ENCODE results near the gene TNPO3.
A peak's percentile ranks its signal among the peaks of the same experiment; 100 is the strongest.
"Not testable (repeated sequence)": the region's sequence is repeated elsewhere in the genome, so short reads cannot be mapped to it uniquely, and the experiment has no call there.

The TNPO3 gene

DNA sequence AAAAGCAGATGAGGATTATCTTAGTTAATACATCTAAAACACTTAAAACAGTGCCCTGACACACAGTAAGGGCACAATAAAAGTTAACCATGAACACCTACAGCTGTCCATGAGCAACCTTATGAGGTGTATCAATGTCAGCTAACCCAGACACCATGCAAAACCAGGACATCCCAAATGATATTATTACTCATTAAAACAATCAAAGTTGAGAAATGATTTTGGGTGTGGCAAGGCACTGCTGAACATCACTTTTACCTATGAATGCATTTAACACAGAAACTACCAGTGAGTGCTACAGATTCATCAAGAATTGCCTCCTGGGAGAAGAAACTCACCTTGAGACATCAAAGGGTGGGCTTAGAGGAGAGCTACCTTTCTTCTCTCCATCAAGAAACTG is 98.9 kb downstream of the TNPO3 start:
- no peak for DNase-seq

DNA sequence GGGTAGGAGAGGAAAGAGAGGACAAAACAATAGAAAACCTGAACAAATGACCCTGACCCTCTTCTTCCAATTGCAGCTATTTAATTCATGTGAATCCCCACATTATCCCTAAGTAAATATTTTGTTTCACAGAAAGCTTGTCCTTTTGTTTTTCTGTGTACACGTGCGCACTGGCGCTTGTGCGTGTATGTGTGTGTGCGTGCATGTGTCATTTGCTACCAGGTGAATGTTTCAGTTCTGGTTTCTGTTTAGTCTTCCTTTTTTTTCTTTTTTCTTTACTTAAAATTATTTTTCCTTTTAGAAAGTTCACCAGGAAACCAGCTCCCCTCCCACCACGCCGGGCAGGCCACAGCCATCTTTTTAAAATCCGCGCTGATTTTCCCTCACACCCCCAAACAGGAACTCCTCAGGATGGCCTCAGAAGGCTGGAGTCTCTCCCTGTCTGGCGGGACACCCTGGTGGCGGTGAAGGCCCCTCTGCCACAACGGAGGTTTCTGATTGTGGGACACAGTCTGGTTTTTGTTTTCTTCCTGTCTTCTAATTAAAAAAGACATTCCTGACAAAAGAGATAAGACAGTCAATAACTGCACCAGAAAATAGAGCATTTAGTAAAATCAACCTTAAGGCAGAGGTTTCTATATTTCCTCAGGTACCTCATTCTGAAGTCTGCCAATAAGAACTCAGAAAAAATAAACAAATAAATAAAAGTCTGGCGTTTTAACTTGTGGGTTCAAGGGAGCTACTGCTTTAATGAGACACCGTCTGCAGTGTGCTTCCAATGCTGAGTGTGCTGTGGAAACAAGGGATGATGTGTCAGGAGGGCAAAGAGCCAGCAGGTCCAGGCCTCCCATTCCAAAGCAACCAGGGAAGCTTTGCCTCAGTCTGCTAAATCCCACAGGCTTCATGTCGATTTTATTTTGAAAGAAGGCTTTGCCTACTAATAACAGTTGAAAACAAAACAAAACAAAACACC is 99.8 kb downstream of the TNPO3 start:
- no peak for DNase-seq

DNA sequence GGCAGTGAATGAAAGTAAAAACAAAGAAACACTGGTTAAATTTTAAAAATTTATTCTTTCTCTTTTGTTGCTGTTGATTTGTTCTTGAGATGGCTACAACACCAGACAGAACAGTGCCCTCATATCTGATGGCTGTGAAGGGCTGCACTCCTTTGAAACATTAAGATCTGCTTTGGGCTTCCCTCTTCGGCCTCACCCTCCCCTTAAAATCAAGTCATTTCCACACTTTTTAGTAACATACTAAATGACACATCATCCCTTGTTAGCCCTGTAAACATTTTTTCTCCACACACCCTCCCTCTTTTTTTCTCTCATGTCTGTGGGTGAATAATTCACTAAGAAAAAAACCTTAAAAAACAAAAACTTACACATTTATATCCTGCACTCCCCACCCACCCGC is 100.8 kb downstream of the TNPO3 start:
- DNase-seq = no peak

DNA sequence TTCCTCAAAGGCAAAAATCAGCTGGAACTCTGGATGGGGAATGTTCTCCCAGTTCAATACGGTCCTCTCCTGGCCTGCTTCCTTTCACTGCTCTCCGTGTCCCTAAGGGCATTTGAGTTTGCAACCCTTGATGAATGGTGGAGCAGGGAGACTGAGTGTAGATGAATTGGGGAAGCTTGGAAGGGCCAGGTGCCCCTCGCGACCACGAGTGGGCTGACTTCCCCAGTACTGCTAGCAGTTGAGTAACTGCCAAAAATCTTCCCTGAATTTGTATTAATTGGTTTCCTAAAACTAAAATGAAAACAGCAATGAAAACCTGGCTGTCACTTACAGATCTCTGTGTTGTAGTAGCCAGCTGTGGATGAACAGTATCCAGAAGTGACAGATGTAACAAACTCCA is 103.6 kb downstream of the TNPO3 start:
- DNase-seq = no peak

DNA sequence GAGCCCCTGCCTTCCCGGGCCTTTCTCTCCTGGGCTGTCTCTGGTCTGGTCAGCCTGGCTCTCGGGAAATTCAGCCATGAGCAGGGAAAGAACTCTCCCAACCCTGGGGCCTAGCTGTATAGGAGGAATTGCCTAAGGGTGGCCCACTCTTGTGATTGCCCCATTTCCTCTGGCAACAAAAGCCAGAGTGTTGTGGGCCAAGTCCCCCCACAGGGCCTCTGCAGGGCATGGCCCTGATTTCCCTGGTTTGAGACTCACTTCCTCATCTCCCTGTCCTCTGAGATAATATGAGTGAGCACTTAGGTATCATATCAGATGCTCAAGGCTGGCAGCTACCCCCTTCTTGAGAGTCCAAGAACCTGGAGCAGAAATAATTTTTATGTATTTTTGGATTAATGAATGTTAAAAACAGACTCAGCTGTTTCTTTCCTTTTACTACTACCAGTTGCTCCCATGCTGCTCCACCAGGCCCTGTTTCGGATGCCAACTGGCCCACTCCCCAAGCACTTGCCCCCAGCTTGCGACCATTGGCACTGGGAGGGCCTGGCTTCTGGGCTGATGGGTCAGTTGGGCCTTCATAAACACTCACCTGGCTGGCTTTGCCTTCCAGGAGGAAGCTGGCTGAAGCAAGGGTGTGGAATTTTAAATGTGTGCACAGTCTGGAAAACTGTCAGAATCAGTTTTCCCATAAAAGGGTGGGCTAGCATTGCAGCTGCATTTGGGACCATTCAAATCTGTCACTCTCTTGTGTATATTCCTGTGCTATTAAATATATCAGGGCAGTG is 105.7 kb downstream of the TNPO3 start:
- peak; percentile 58 for DNase-seq

DNA sequence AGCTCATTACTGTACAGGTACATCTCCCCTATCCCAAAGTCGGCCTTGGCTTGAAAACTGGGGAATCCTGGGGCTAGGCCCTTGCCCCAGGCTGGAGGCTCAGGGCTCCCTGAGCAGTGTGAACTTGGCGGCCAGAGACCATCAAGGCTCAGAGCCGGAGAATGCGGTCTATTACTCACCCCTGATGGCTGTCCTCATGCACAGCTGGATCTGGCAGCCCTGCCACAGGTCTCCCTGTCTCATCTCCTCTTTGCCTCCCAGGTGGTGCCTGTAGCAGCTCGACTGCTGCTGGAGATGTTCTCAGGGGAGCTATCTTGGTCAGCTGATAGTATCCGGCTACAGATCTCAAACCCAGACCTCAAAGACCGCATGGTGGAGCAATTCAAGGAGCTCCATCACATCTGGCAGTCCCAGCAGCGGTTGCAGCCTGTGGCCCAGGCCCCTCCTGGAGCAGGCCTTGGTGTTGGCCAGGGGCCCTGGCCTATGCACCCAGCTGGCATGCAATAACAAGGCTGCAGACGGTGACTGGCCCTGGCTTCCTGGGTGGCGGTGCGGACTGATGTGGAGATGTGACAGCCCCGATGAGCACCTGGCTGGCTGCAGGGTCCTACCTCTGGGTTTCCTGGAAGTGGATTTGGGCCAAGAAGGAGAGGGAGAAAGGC is 106.5 kb downstream of the TNPO3 start:
- no peak for DNase-seq

DNA sequence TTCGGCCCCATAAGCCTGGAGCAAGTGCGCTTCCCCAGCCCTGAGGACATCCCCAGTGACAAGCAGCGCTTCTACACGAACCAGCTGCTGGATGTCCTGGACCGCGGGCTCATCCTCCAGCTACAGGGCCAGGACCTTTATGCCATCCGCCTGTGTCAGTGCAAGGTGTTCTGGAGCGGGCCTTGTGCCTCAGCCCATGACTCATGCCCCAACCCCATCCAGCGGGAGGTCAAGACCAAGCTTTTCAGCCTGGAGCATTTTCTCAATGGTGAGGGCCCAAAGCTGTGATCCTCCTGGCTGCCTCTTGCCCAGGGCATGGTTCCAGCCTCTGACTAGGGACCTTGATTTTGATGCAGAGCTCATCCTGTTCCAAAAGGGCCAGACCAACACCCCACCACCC is 107.1 kb downstream of the TNPO3 start:
- no peak for DNase-seq

DNA sequence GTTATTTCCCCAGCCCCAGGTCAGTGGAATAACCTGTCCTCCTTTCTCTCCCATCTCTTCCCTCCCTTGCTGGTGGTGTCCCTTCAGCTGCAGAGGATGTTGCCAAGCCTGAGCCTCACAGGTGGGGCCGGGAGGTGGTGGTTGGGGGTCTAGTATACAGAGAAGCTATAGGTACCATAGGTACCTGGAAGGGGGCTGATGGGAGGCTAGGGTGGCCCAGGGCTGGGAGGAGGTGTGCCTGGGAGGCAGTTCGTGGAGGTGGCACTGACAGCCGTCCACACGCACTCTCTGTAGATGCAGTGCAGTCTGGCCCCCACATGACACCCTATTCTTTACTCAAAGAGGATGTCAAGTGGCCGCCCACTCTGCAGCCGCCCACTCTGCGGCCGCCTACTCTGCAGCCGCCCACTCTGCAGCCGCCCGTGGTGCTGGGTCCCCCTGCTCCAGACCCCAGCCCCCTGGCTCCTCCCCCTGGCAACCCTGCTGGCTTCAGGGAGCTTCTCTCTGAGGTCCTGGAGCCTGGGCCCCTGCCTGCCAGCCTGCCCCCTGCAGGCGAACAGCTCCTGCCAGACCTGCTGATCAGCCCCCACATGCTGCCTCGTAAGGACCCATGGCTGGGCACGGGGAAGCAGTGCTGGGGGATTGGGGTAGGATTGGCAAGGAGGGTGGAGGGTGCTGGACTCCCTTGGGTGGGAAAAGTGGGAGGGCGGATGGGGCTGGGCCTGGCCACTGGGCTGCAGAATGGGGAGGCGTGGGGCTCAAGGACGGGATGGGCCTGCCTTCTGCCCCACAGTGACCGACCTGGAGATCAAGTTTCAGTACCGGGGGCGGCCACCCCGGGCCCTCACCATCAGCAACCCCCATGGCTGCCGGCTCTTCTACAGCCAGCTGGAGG is 107.7 kb downstream of the TNPO3 start:
- DNase-seq = no peak

DNA sequence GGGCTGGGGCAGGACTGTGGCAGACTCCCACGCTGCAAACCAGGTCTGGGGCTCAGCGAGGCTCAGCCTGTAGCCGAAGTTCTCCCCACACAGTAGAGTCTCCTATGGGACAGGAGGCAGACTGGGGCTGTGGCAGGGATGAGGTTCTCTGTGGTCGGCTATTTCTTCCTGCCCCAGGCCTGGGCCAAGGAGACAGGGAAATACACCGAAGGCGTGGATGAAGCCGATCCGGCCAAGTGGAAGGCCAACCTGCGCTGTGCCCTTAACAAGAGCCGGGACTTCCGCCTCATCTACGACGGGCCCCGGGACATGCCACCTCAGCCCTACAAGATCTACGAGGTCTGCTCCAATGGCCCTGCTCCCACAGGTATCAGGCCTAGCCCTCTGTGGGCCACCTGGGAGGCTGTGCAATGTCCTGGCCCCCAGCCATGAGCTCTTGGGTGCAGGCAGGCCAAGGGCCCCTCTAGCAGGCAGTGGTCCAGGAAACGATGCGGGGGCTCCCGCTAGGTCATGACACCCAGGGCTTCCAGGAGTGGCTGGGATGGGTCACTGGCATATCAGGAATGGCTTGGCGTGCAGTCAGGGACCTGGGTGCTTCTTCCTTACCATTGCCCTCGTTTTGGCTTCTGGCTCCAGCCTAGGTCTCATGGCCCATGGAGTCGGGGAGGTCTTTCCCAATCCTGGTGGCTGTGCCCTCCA is 109.1 kb downstream of the TNPO3 start:
- no peak for DNase-seq

DNA sequence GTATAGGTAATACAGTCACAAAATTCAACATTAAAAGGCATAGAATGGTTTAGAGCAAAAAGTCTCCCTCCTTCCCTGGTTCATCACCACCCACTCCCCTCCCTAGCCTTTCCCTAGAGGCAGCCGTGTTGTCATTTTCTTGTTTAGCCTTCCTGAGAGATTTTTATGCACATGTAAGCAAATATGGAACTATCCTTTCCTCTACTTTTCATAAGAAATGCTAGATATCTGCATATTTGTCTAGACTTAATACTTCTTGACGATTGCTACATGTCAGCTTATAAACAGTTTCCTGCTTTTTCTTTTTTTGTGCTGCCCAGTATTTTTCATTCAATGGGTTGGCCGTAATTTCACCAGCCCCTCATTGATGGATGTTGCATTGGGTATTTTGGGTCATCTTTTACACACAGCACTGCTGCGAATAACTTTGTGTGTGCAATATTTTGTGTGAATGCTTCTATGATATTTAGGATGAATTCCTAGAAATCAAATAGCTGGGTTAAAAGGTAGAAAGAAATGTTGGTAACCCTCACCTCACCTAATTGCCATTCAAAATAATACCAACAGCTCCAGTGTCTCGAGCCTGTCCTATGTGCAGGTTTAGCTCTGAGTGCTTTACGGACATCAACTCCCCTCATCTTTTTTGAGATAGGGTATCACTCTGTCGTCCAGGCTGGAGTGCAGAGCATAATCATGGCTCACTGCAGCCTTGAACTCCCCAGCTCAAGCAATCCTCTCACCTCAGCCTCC is 110.2 kb downstream of the TNPO3 start:
- DNase-seq = no peak

DNA sequence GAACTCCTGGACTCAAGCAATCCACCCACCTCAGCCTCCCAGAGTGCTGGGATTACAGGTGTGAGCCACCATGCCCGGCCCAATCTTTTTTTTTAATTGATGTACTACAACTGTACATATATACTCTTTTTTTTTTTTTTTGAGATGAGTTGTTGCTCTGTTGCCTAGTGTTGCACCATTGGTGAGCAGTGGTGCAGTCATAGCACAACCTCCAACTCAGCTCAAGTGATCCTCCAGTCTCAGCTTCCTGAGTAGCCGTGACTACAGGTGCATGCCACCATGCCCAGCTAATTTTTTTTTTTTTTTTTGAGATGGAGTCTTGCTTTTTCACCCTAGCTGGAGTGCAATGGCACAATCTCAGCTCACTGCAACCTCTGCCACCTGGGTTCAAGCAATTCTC is 111.7 kb downstream of the TNPO3 start:
- not testable (repeated sequence) for DNase-seq

DNA sequence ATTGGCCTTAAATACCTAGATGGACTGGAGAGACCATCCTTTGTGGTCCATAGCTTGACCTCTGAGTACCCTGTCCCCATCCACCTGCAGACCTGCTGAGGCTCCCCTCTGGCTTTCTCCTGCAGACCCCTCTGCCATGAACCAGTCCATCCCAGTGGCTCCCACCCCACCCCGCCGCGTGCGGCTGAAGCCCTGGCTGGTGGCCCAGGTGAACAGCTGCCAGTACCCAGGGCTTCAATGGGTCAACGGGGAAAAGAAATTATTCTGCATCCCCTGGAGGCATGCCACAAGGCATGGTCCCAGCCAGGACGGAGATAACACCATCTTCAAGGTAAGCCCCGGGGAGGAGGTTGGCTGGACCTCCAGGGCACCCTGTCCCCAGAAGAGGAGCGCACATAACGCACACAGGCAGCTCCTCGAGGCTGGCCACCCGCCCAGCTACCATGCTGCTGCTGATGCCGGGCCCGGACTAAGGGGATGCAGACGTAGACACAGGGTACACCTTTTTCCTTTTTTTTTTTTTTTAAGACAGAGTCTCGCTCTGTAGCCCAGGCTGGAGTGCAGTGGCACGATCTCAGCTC is 112.9 kb downstream of the TNPO3 start:
- no peak for DNase-seq

DNA sequence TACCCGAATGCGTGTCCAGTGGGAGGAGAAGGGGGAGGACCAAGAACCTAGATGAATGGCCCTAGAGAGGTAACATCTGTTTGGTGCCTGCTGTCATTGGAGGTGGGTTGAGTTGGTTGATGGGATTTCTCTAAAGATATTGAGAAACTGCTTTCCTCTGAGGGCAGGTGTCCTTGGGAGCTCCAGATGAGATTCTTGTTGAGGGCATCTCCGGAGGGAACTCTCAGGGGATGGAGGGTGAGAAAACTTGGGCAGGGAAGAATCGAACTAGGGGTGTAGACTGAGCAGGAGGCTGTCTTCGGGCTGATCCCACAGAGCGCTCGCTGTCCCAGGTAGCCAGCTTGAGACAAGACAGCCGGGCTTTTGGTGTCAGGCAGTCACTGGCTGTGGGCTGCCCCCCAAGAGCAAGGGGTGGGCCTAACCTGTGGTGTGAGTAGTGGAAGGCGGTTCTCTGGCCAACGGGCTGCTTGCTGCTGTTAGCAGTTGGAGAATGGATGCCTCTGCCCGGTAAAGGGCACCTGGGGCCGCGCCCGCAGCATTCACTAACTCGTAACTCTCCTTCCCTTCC is 113.5 kb downstream of the TNPO3 start:
- no peak for DNase-seq

DNA sequence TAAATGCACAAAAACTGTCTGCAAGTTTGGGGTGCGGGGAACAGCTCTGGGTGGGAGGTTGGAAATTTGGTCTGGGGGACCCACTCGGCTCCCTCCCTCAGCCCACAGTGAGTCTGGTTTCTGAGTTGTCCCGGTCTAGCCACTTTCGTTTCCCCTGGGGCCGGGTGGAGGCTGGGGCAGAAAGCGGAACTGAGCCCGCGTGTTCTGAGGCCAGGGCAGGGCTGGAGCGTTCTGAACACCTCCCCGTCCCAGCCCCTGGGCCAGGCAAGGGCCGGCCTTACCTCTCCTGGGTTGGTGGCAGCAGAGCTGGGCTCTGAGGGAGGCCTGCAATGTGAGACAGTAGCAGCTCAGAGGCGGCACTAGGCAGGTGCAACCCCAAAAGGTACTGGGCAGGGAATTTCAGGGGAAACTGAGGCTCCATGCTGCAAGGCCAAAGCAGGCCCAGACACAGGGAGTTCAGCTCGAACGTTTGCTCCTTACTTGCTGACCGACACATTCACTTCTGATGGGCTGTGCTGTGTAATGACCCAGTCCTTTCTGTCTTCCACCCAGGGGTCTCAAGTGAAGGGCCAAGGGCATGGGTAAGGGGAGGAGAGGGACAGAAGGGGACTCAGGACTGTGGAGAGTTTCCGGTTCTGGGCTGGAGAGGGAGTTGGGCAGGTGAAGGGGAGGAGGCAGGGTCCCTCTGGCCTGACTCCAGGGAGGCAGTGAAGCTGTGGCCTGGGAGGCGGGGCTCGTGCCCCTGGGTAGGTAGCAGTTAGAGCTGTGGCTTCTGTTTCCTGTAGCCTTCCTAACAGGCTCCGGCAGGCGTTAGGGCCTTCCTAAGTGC is 114.2 kb downstream of the TNPO3 start:
- DNase-seq = peak; percentile 93

DNA sequence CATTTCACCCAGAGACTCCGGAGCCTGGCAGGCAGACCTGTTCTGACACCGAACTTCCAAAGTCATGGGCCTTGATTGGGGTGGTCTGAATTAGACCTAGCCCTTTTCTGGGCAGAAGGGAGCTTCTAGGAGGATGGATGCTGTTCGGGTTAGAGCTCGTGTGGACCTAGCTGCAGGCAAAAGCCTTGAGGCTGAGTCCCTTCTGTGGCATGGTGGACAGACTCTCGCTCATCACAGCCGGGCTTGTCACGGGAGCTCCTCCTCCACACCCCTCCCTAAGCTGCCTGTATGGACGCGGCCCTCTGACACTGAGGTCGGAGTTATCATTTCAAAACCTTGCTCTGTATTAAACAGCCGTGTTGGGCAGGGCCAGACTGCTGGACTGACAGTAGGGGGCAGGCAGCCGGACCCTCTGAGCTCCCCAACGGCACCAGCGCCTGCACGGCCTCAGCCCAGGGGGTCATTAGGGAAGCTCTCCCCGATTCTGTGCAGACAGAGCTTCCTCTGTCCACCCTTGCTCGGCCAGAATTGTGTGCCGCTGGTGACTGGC is 115.0 kb downstream of the TNPO3 start:
- peak; percentile 79 for DNase-seq

DNA sequence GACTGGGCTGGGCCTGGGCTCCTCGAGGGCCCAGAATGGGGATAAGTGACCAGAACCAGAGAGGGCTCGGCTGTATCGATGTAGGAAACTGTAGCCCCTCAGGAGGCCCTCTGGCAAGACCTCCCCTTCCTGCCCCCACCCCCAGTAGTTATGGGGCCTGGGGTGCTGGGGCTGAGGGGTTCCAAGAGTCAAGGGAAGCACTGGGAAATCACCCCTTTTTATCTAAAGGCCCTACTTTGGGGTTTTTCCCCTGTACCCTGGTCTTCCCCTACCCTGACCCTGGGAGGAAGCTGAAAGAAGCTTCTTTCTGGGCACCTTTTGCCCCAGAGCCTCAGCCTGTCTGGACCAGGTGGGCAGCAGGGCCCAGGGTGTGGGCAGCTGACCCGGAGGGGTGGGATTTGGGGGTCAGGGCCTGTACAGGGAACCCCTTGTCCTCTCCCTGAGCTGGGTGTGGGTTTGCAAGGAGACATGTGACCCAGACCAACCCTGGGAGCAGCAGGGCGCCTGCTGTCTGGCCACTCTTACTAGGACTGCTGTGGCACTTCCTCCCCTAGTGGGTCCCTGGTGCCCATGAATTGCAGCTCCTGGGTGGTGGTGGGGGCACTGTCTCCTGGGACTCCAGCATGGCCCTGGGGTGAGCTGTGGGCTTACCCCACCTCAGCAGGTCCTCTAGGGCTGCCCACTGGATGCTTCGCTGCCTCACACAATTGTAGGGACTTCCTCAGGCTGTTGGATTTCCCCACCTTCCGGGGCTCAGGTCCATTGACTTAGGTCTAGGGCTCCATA is 115.6 kb downstream of the TNPO3 start:
- peak; percentile 44 for DNase-seq

DNA sequence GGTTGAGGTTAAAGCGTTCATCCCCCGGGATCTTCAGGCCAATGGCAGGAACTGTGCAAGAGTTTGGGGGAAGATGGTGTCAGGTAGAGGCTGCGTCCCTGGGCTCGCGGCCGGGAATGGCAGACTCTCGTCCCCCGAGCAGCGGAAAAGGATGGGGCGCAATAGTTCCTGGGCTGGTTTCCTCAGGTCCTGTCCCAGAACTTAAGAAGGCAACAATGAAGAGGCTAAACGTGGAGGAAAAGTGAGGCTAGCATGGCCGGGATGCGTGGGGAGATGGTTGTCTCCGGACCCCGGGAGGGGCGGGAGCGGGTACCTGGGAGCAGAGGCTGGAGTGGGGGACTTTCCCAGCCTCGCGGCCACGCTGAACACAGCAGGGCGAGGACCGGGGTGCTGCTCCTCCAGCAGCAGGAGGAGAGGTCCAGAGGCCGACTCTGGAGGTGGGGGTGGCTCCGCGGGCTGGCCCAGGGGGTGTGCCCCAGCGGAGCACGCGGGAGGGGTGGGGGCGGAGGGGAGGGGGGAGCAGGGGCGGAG is 116.3 kb downstream of the TNPO3 start:
- DNase-seq = peak; percentile 60

All from suppressor macrophage treated with lipopolysaccharide for 4 hours (primary cell).